GM18861 (cell line): ENCODE data around the gene GRIP1.

Source experiments
- ATAC-seq: cut with Tn5 transposase; IDR thresholded peaks from one replicate; pipeline ENCODE4 v1.9.1; 2021; ENCODE audit not compliant: unreplicated experiment

Gene GRIP1

DNA sequence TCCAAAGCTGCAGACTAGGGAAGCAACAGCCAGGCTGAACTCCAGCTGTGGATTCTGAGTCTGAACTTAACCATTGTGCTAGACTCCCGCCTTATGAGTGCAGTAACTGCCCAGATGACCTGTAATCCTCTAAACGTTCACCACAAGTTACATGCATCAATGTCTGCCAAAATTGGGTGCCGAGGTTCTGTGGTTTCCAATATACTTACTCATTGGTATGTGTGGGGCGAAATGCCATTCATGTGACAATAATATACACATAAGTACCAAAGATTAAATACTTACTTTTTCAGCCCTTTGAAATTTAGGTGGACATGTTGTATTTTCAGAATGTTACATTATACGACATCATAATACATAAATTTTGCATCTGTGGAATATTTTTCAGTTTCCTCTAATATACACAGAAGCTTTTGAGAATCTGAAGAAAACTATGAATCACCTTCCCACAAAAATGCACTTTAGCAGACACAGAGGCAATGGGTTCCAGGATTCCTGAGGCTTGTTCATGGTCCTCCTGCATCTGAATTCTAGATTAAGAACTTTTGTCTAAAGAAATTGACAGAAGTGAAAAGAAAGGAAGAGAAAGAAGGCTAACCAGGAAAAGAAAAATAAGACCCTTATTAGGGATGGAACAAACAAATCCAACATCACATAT is 31.7 kb downstream of the GRIP1 start:
- ATAC-seq, result no peak

DNA sequence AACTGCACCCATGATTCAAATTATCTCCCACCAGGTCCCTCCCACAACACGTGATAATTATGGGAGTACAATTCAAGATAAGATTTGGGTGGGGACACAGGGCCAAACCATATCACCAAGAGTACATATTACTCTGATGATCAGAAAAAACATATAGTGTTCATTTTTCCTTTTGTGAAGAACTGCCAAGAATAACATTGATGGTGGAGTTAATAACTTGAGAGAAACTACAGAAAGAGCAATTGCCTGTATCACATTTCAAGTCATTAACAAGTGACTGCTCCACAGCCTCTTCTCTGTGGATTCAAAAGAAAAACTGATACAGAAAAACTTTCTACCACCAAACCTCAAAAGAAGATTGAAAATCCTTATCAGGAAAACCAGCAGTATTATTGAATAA is 34.7 kb downstream of the GRIP1 start:
- no peak for ATAC-seq

DNA sequence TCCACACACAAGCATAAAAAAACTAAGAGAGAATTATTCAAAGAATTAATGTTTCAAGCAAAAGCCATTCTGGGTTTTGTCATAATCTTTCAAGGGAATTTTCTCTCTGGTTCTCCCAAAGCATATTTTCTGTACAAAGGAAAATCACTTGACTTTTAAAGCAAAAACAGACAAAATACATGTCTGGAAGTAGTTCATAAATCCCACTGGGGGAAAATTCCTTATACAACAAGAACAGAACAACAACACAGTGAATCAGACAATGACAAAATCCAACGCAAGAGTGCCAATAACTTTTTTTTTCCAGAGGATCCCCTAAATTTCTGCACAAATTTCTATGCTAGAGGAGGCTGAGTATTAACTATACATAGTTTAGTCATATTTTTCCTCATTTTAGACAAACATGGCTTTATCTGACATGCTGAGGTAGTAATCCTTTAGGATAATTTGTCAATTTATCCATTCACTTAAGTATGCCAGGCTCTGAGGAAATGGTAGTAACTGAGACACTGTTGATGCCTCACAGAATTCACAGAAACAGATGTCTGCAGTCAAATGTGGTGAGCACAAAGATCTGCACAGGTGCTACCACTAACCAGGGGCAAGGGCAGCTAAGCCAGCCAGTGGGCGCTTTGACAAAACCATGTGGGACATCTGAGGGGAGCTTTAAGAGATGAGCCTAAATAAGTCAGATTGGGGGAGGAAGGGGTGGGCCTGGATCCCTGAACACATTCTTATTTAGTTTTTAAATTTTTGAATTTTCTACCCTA is 38.0 kb downstream of the GRIP1 start:
- ATAC-seq, result no peak

DNA sequence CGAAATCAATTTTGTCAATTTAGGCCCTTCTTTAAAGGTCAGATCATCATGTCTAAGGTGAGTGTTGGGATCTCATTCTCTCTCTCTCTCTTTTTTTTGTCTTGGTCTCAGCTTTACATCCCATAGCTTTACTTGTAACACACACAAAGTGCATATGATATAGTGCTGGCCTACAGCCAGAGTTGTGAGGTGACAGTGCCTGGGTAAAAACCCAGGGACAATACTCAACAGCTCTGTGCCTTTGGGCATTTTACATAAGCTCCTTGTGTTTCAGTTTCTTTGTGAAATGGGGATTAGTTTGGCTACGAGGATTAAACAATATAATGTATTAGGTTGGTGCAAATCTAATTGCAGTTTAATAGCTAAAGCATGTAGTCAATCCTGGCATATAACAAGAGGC is 40.2 kb downstream of the GRIP1 start:
- no peak for ATAC-seq

DNA sequence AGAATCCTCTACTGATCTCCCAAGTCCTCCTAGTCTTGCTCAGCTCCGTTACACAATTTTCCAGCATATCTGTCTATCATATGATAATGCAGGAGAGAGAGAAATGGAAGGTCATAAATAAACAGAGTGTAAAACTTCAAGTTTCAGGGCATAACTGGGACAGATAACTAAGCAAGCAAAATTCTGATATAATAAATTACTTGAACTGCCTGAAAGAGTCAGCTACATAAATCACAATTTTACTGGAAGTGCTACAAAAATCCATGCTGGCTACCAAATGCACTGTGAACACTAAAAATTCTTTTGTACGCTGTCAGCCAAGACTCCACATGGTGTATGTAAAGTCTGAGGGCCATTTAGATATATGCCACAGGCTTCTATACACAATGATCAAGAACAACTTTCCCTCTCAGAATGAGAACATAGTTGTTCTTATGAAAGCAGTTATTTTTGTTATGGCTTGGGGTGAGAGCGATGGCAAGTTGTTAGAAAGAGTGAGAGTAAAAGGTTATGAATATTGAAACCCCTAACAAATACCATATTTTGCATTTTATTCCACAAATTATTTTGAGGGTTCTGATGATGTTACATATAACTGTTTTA is 41.1 kb downstream of the GRIP1 start:
- ATAC-seq, result no peak

DNA sequence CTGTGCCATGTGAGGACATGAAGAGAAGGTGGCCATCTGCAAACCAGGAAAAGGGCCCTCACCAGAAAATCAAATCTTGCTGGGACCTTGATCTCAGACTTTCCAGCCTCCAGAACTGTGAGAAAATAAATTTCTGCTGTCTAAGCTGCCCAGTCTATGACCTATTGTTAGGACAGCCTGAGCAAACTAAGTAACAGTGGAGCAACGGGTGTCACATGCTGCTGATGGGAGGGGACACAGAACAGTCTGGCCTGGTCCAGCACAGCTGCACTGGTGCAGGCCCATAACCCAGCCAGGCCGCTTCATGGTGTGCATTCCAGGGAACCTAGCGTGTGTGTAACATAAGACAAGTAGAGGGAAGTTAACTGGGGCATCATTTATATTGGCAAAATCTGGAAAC is 42.1 kb downstream of the GRIP1 start:
- no peak for ATAC-seq

DNA sequence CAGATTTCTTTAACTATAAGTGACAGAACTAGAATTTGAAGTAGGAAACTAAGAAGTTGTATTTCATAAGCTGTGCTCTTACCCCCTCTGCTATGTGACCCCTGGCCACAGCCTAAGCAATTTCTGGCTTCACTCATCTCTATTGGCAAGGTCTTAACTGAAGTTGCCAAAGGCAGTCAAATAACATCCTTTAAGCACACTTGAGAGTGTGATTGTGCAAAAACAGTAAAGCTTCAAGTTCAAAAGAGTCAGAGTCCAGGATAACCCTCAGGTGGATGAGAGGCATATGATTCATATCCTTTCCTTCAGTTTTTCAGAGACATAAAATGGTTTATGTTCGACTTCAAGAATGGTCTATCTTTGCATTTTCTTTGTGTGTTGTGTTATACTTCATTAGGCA is 45.2 kb downstream of the GRIP1 start:
- ATAC-seq, result no peak

DNA sequence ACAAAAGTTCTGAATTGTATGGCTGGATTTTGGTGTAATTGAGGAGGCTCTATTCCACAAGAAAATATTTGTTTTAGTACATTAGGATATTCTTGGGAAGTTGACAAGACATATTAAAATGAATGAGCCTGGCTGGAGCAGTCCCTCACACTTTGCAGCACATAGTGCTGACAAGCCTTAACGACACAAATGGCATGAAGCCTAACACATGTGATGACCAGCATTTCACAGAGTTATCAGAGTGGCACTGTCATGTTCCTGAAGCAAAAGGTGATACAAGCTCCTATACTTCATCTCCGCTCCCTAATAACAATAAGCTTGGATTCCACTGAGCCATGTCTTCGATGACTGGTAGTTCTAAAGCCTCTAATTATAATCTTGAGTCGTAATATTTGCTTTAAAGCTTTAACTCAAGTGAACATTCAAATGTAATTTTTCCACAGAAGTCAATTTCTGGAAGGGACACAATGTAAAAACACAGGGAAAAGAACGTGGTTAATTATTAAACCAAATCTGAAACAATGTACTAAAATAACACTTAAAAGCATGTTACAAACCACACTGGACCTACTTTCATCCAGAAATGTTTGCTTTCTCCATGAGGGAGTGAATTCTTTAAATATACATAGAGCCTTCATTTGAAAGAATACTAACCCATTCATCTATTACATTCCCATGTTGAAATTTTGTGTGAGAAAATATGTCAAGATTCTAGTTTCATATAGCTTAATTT is 49.6 kb downstream of the GRIP1 start:
- no peak for ATAC-seq

DNA sequence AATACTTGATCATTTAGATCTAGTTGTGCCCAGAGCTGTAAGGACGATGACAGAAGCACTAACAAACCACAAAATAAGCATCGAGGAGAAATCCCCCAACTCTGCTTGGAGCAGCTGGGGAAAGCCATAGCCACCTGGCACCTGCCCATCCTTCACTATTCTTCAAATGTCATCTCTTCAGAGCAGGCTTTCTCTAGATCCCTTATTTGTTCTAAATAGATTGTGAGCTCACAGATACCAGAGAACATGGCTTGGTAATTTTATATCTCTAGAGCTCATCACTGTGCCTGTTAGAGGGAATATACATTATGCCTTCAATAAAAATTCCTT is 50.9 kb downstream of the GRIP1 start:
- no peak for ATAC-seq

DNA sequence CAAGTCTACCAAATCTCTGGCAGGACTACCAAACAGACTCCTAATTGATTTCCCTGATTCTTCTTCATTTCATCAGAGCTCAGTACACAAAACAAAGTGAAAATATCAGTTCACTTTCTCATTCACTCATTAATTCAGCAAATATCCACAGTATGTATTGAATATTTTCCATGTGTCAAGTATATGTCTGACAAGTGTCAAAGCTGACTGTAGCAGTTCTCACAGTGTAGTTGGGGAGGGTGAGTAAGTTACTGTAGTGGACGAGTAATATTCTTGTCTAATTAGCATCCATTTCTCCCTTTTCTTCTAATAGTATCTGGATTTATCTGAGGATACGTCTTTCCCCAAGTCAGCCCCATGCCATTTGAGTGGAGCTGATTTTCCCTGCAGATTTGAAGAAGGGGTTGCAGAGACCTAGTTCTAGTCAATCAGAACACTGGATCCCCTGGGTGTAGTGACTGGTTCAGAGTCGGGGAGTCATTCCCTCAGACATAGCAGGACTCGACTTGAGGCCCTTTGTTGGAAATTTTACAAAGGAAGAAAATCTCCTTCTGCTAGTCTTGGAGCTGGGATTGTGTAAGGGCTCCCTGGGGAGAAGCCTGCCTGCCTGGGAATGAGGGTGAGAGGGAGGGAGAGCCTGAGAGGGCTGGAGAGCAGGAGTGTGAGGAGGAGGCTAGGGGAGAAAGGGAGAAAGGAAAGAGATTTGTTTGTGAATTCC is 51.4 kb downstream of the GRIP1 start:
- ATAC-seq, result no peak

DNA sequence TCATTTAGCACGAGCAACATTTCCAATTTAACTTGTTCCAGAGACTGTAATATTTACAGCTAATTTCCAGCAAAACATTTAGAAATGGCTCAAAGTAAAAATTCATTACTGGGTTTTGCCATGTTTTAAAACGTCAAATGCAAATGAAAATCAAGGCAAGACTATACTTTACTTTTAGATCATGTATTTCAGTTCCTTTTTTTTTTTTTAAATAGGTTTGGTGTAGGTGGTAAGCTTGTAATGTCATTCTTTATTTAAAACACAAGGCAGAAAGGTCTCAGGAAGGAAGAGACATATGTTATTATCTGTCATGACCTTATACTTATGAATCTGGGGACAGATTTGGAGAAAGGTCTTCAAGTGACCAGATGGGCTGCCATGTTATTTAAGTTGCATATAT is 54.1 kb downstream of the GRIP1 start:
- ATAC-seq, result no peak

DNA sequence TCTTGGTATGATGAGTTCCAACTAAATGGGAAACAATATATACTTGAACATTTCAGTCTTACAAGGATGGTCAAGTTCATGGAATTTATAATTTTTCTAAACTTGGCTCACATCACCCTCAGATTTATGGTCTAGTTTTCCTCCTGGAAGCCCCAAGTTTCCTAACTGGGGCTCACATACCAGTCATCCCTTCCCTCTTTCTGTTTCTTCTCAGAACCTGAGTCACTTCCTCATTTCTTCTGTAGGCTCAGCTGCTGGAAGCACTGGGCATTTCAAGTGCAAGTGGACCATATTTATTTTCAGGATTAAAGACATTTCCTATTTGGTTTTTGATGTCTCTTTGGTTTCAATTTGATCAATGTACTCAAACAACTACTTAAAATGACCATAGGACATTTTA is 55.4 kb downstream of the GRIP1 start:
- ATAC-seq, result no peak

DNA sequence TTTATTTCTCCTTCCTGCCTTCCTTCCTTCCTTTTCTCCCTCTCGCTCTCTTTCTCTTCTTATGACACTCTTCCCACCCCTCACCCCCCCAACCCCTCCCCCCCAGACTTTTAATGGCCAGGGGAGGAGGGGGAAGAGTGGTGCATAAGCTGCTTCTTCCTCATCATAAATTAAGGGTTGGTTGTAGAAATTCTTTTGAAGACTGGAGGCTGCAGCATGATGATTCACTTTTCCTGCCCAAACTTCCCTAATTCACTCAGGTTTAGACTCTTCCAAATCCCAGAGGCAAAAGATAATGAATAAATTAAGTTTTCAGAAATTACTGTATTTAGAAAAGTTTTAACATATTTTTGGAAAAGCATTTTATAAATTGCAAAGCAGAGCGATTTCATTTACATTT is 58.2 kb downstream of the GRIP1 start:
- ATAC-seq, result no peak

DNA sequence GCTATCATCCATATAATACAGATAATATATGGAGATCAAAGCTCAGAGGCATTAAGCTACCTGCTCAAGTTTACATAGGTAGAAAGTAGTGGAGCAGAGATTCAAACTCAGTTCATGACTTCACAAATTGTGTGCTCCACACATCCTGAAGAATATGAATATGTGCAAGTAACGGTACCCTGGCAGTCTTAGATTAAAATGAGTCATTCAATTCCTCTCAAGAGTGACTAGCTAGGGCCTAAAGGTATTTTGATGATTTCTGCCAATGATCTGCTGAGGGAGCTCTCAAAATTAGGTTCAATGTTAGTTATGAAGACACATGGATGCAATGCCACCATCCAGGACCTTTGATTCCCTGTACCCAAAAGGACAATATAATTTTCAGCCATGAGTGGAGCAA is 58.9 kb downstream of the GRIP1 start:
- ATAC-seq, result no peak

DNA sequence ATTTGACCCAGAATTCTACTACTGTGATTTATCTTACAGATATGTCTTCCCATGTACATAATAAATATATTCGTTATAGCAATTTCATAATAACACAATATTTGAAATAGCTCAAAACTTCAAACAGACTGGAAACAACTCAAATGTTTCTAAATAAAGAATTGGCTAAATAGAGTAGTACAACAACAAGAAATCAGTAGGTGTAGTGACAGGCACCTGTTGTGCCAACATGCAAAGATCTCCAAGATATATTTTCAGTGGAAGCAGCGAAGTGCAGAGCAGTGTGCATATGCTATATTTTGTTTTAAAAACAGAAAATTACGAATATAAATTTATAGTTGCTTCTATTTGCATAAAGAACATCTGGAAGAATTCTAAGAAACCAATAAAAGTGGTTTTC is 60.9 kb downstream of the GRIP1 start:
- ATAC-seq, result no peak

DNA sequence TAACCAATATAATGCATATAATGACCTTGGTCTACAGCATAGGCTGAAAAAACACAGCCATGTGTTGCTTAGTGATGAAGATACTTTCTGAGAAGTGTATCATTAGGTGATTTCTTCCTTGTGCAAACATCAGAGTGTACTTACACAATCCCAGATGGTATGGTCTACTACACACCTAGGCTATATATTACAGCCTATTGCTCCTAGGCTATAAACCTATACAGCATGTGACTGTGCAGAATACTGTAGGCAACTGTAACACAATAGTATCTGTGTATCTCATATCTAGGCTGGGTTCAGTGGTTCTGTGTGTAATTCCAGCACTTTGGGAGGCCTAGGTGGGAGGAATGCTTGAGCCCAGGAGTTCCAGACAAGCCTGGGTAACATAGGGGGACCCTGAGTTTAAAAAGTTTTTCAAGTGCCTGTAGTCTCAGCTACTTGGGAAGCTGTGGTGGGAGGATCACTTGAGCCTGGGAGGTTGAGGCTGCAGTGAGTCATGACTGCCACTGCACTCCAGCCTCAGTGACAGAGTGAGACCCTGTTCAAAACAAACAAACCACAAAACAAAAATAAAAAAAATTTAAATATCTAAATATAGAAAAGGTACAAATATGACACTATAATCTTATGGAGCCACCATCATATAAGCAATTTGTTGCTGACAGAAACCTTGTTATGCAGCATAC is 66.6 kb downstream of the GRIP1 start:
- ATAC-seq, result no peak

DNA sequence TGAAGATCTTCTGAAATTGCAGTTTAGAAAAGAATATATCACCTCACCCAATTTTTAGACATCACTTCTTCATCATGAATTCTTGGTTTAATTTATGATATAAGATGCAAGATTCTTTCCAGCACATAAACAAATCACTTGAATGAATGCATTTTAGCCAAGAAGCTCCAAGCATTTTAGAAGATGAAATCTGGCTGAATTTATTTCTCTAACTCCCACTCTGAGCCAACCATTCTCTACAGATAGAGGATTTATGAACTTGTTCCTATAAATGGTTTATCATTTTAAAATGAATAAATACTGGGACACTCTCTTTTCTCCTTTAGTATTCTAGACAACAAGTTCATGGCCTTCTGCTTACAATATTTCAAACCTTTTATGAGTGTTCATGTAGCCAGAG is 71.7 kb downstream of the GRIP1 start:
- no peak for ATAC-seq

DNA sequence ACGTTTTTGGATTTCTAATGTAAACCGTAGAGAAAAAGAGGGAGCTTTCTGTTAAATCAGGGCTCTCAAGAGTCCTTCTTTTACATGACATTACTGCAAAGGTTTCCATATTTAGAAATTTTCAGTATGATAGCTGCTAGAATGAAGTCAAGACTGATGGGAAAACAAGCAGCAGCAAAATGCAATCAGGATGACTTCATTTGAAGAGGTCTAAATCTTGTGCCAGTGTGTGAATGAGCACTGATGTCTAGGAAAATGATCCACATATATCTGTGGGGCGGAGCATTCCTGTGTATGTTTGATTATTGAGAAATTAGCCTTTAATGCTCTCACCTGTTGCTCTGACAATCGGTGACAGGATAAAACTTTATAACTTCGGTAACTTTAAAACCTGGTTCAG is 73.6 kb downstream of the GRIP1 start:
- ATAC-seq, result no peak

DNA sequence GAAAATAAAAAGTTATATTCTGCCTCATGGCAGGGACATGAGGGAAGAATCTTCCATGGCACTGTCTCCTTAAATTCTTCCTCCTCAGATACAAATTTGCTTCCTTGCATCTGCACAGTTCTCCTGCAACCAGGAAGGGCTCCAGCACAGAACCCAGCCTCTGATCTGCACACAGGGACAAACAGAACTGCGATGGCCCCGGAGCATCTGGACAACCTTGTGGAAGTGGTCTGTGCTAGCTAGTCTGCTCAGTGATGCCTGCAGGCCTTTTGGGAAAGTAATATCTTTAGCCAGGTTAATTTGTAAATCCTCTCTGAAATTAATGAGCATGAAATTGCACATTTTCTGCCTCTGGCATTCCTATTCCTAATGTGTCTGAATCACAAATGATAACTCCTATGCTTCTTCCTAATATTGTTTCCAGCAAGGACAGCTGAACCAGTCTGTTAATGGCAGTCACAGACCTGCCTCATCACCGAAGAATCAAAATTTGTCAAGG is 74.8 kb downstream of the GRIP1 start:
- no peak for ATAC-seq

DNA sequence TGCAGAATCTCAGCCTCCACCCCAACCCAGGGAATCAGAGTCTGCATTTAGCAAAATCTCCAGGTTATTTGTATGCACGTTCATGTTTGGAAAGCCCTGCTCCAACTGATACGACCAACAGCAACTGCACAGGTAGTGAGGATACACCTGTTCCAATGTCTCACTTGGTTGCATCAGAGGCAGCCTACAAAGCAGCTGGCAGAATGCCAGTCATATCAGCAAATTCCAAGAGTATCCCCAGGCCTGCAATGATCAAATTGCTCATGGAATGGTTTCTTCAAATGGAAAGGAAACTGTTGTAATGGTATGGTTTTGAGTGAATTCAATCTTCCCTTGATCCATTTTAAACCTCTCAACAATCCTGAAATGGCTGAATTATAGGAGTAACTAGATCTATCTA is 75.4 kb downstream of the GRIP1 start:
- no peak for ATAC-seq
